Esophagus muscularis mucosa (tissue), 4 donors: ENCODE measurements around the gene TGFBR1. TPM values are rescaled to one million over a fixed set of nuclear protein-coding genes. Genes with fewer than 3 reads are reported as not detected.

Source experiments
- DNase-seq: peaks from one replicate; pipeline ENCODE4 v3.0.0-alpha.2; 2017; ENCODE audit errors: extremely low spot score
- H3K27ac ChIP-seq, 4 donors: fragments of 200-600 bp; sonication (generic); replicated peaks in 1 of 4; 1 replicate in 3 of 4; 2 replicates in 1 of 4; pipeline ENCODE4 v1.5.1; 2016 to 2019; ENCODE audit warnings: mild to moderate bottlenecking in 1 of 4
- H3K27me3 ChIP-seq, 4 donors: fragments of 200-600 bp; sonication (generic); one replicate each; pipeline versions ENCODE4 v1.5.1 to v1.6.0; 2016 to 2019
- H3K36me3 ChIP-seq, 4 donors: fragments of 200-600 bp; sonication (generic); one replicate each; pipeline ENCODE4 v1.5.1; 2016 to 2019
- H3K4me1 ChIP-seq, 4 donors: fragments of 200-600 bp; sonication (generic); one replicate each; pipeline ENCODE4 v1.5.1; 2016 to 2019
- H3K4me3 ChIP-seq, 4 donors: fragments of 200-600 bp; sonication (generic); 1 replicate in 2 of 4; 2 replicates in 2 of 4; pipeline ENCODE4 v1.5.1; 2016 to 2019; ENCODE audit warnings: mild to moderate bottlenecking in 4 of 4, moderate library complexity in 1 of 4
- H3K9me3 ChIP-seq, 4 donors: fragments of 200-600 bp; sonication (generic); 1 replicate in 3 of 4; 2 replicates in 1 of 4; pipeline ENCODE4 v1.5.1; 2016 to 2019
- CTCF ChIP-seq, 3 experiments: fragments of 200-600 bp in 2 of 3; fragments of 450-650 bp in 1 of 3; sonication (generic) in 2 of 3; IDR thresholded peaks; one replicate each; pipeline ENCODE4 v1.5.1; 2017 to 2019; ENCODE audit warnings: antibody characterized with exemption in 3 of 3, mild to moderate bottlenecking in 2 of 3, moderate library complexity in 1 of 3
- EP300 ChIP-seq: sonication (generic); formaldehyde crosslinking; IDR thresholded peaks from one replicate; pipeline ENCODE4 v1.6.1; 2017; ENCODE audit warnings: antibody characterized with exemption
- POLR2A ChIP-seq: fragments of 450-650 bp; IDR thresholded peaks from one replicate; pipeline ENCODE4 v1.6.1; 2017; ENCODE audit warnings: antibody characterized with exemption, moderate library complexity, mild to moderate bottlenecking, low read depth
- POLR2AphosphoS5 ChIP-seq, 2 donors: sonication (generic); formaldehyde crosslinking; IDR thresholded peaks; one replicate each; pipeline ENCODE4 v1.6.1; 2017; ENCODE audit warnings: antibody characterized with exemption in 2 of 2
- WGBS: methylation state at CpG from one replicate; pipeline ENCODE4 v1.1.5; 2018; 5-methylcytosine and 5-hydroxymethylcytosine counted together
- intact Hi-C: fragments of 100-400 bp; cut with DNase I; formaldehyde crosslinking; loops from one replicate; pipeline ENCODE4 v1.15.1; 2023
- total RNA-seq, 4 donors: library from RNA; depleted of rRNA; stranded (reverse); fragments of >200 nt; gene quantifications; one replicate each; pipeline versions ENCODE4 v1.1.0 to v1.2.1, GENCODE V29; 2016

The TGFBR1 gene
- total RNA-seq, 4 donors from 2014 or later: 33.7 to 63.1 (median 48.1) TPM

- Histone ChIP-seq H3K4me3 (no peak overlapping the region), H3K27ac (no peak overlapping the region), H3K4me1 (peaks cover 4 to 43% (median 40%) of the 10 kb centered on the region in 4 donors), H3K27me3 (no peaks in the 10 kb centered on the region), H3K9me3 (no peaks in the 10 kb centered on the region), H3K36me3 (no peaks in the 10 kb centered on the region)
- TF ChIP-seq CTCF (IDR thresholded peaks at IDR 0.05): no peak
- TF ChIP-seq POLR2AphosphoS5 (IDR thresholded peaks at IDR 0.05): no peak
- no peak for TF ChIP-seq EP300
- no peak for TF ChIP-seq POLR2A
- DNase-seq: no peak
- intact Hi-C loops: no loop called here
- 82% methylated on average over 1 of the region's 1 CpG for WGBS
Measured at GRCh38 chr9:99121604-99122003, 16.7 kb downstream of the TGFBR1 start.

GRCh38 chr9:99124534-99125255 lies 19.8 kb downstream of the TGFBR1 start:
- Histone ChIP-seq H3K4me3 (no peak overlapping the region), H3K36me3 (no peaks in the 10 kb centered on the region), H3K9me3 (no peaks in the 10 kb centered on the region), H3K4me1 (peaks cover 8 to 58% (median 40%) of the 10 kb centered on the region in 4 donors), H3K27me3 (no peaks in the 10 kb centered on the region), H3K27ac (no peak overlapping the region)
- no peak for DNase-seq
- 95% methylated on average over 3 of the region's 3 CpGs for WGBS
- intact Hi-C loops: no loop called here
- TF ChIP-seq CTCF (IDR thresholded peaks at IDR 0.05): no peak
- no peak for TF ChIP-seq EP300
- TF ChIP-seq POLR2AphosphoS5 (IDR thresholded peaks at IDR 0.05): no peak
- TF ChIP-seq POLR2A: no peak

GRCh38 chr9:99125446-99125845 lies 20.5 kb downstream of the TGFBR1 start:
- Histone ChIP-seq H3K27ac (no peak overlapping the region), H3K4me3 (no peak overlapping the region), H3K4me1 (peaks cover 8 to 54% (median 35%) of the 10 kb centered on the region in 4 donors), H3K9me3 (no peaks in the 10 kb centered on the region), H3K36me3 (peaks cover 0 to 4% (median 0%) of the 10 kb centered on the region in 4 donors), H3K27me3 (no peaks in the 10 kb centered on the region)
- intact Hi-C loops: no loop called here
- TF ChIP-seq POLR2AphosphoS5 (IDR thresholded peaks at IDR 0.05) (no peak), EP300 (no peak), POLR2A (no peak), CTCF (IDR thresholded peaks at IDR 0.05) (no peak)
- WGBS: 85% methylated on average over 1 of the region's 1 CpG
- DNase-seq: no peak

- no peaks in the 10 kb centered on the region for H3K9me3 ChIP-seq
- DNase-seq: no peak
- intact Hi-C loops: no loop called here
- peaks cover 0 to 4% (median 0%) of the 10 kb centered on the region in 4 donors for H3K36me3 ChIP-seq
- TF ChIP-seq POLR2A: no peak
- TF ChIP-seq CTCF (IDR thresholded peaks at IDR 0.05): no peak
- no peak overlapping the region for H3K27ac ChIP-seq
- H3K4me1 ChIP-seq: peaks cover 8 to 46% (median 30%) of the 10 kb centered on the region in 4 donors
- H3K4me3 ChIP-seq: no peak overlapping the region
- 90% methylated on average over 2 of the region's 2 CpGs for WGBS
- H3K27me3 ChIP-seq: no peaks in the 10 kb centered on the region
Measured at GRCh38 chr9:99126312-99126711, 21.4 kb downstream of the TGFBR1 start.
